HG03159 (cell line): ENCODE data around the gene PITX1.
"Not testable (repeated sequence)": the region's sequence is repeated elsewhere in the genome, so short reads cannot be mapped to it uniquely, and the experiment has no call there.

Experiments used
- ATAC-seq: cut with Tn5 transposase; IDR thresholded peaks from one replicate; pipeline ENCODE4 v1.9.1; 2021; ENCODE audit warnings: mild to moderate bottlenecking, moderate library complexity; ENCODE audit not compliant: unreplicated experiment

The PITX1 gene

GRCh38 chr5:135011355-135012032 is 22.5 kb downstream of the PITX1 start:
- no peak for ATAC-seq

- no peak for ATAC-seq
Measured at GRCh38 chr5:135010502-135011354, 23.3 kb downstream of the PITX1 start.

- no peak for ATAC-seq
Measured at GRCh38 chr5:135009736-135010501, 24.1 kb downstream of the PITX1 start.

GRCh38 chr5:135008981-135009735 is 24.9 kb downstream of the PITX1 start:
- no peak for ATAC-seq

GRCh38 chr5:135008556-135008955 is 25.5 kb downstream of the PITX1 start:
- ATAC-seq: no peak

GRCh38 chr5:135007749-135008363 is 26.2 kb downstream of the PITX1 start:
- ATAC-seq: no peak

GRCh38 chr5:135007305-135007704 is 26.7 kb downstream of the PITX1 start:
- no peak for ATAC-seq

GRCh38 chr5:135005076-135005475 is 29.0 kb downstream of the PITX1 start:
- no peak for ATAC-seq

- no peak for ATAC-seq
Measured at GRCh38 chr5:135004376-135004775, 29.7 kb downstream of the PITX1 start.

GRCh38 chr5:134998068-134998467 is 36.0 kb downstream of the PITX1 start:
- not testable (repeated sequence) for ATAC-seq

GRCh38 chr5:134997015-134997414 is 37.0 kb downstream of the PITX1 start:
- no peak for ATAC-seq

- ATAC-seq: no peak
Measured at GRCh38 chr5:134995850-134996402, 38.1 kb downstream of the PITX1 start.

- no peak for ATAC-seq
Measured at GRCh38 chr5:134994560-134995156, 39.4 kb downstream of the PITX1 start.

GRCh38 chr5:134993161-134993560 is 40.9 kb downstream of the PITX1 start:
- no peak for ATAC-seq

- no peak for ATAC-seq
Measured at GRCh38 chr5:134992148-134992547, 41.9 kb downstream of the PITX1 start.

- ATAC-seq: not testable (repeated sequence)
Measured at GRCh38 chr5:134990183-134990582, 43.8 kb downstream of the PITX1 start.

- ATAC-seq: no peak
Measured at GRCh38 chr5:134989266-134989830, 44.7 kb downstream of the PITX1 start.

- no peak for ATAC-seq
Measured at GRCh38 chr5:134982230-134982629, 51.8 kb downstream of the PITX1 start.

- no peak for ATAC-seq
Measured at GRCh38 chr5:134979416-134979815, 54.6 kb downstream of the PITX1 start.
